Colonic mucosa (tissue), 4 donors: ENCODE data around the gene FAM120A. TPM values are rescaled to one million over a fixed set of nuclear protein-coding genes. Genes with fewer than 3 reads are reported as not detected.

Experiments
- DNase-seq: peaks from one replicate; pipeline ENCODE4 v3.0.0-alpha.2; 2020
- H3K27ac ChIP-seq: fragments of 200-600 bp; one replicate; pipeline ENCODE4 v1.8.0; 2021
- H3K27me3 ChIP-seq: fragments of 200-600 bp; one replicate; pipeline ENCODE4 v1.8.0; 2021
- H3K36me3 ChIP-seq: fragments of 200-600 bp; one replicate; pipeline ENCODE4 v1.8.0; 2021
- H3K4me1 ChIP-seq: fragments of 200-600 bp; one replicate; pipeline ENCODE4 v1.8.0; 2021; ENCODE audit warnings: mild to moderate bottlenecking
- H3K4me3 ChIP-seq: fragments of 200-600 bp; one replicate; pipeline ENCODE4 v1.8.0; 2021
- H3K9ac ChIP-seq, 2 donors: one replicate each; pipeline ENCODE4 v1.7.0; 2013; ENCODE audit warnings: control low read depth in 2 of 2, low read depth in 2 of 2, low read length in 2 of 2
- H3K9me3 ChIP-seq: fragments of 200-600 bp; one replicate; pipeline ENCODE4 v1.8.0; 2021
- CTCF ChIP-seq: fragments of 200-600 bp; IDR thresholded peaks from one replicate; pipeline ENCODE4 v1.8.0; 2022; ENCODE audit warnings: antibody characterized with exemption, mild to moderate bottlenecking
- intact Hi-C: fragments of 100-400 bp; cut with DNase I; formaldehyde crosslinking; loops from one replicate; pipeline ENCODE4 v1.14.1; 2022
- total RNA-seq, 2 donors: library from RNA; stranded (reverse); fragmentation: NEBNext Ultra II Directional in 1 of 2; extraction: Animal tissue kit (Norgen Biotek cat#: 25700) in 1 of 2; gene quantifications; one replicate each; pipeline ENCODE4 v1.2.1, GENCODE V29; 2021
- donor health status: healthy.
- donor health status: DM: no; HTN: no; CAD: no.
- donor health status: DM: no; HTN: no; CAD: no.

FAM120A gene
- total RNA-seq: 100 to 1,000 TPM; 246 to 264 TPM

GRCh38 chr9:93450945-93451815, at the start of gene FAM120A:
FAM120A (plus strand) TSS chr9:93451685; CDS start chr9:93451916, 231 bp downstream.
- peak; percentile 70 for DNase-seq
- Histone ChIP-seq H3K36me3 (no peaks in the 10 kb centered on the region), H3K4me1 (peaks cover 6% of the 10 kb centered on the region), H3K27me3 (no peaks in the 10 kb centered on the region), H3K9ac (peak within 1 kb of the TSS; percentile 98 to 100), H3K9me3 (no peaks in the 10 kb centered on the region), H3K27ac (peak within 1 kb of the TSS; percentile 92), H3K4me3 (peak within 1 kb of the TSS; percentile 80)
- TF ChIP-seq CTCF: no peak
- intact Hi-C loops: no loop called here

- Histone ChIP-seq H3K9me3 (no peaks in the 10 kb centered on the region), H3K36me3 (no peaks in the 10 kb centered on the region), H3K4me1 (no peaks in the 10 kb centered on the region), H3K27me3 (no peaks in the 10 kb centered on the region), H3K4me3 (no peak overlapping the region), H3K9ac (no peak overlapping the region), H3K27ac (no peak overlapping the region)
- no peak for DNase-seq
- TF ChIP-seq CTCF: no peak
- intact Hi-C loops: no loop called here
Measured at GRCh38 chr9:93406371-93406770, 45.1 kb upstream of the FAM120A start.

GRCh38 chr9:93413530-93413929, 38.0 kb upstream of the FAM120A start:
- no peak overlapping the region for H3K27ac ChIP-seq
- DNase-seq: no peak
- H3K9ac ChIP-seq: no peak overlapping the region
- H3K9me3 ChIP-seq: no peaks in the 10 kb centered on the region
- TF ChIP-seq CTCF: no peak
- intact Hi-C loops: no loop called here
- H3K4me1 ChIP-seq: no peaks in the 10 kb centered on the region
- H3K4me3 ChIP-seq: no peak overlapping the region
- no peaks in the 10 kb centered on the region for H3K27me3 ChIP-seq
- H3K36me3 ChIP-seq: no peaks in the 10 kb centered on the region

- Histone ChIP-seq H3K4me1 (no peaks in the 10 kb centered on the region), H3K27me3 (no peaks in the 10 kb centered on the region), H3K36me3 (no peaks in the 10 kb centered on the region), H3K9ac (no peak overlapping the region), H3K4me3 (no peak overlapping the region), H3K9me3 (no peaks in the 10 kb centered on the region), H3K27ac (no peak overlapping the region)
- intact Hi-C loops: no loop called here
- TF ChIP-seq CTCF: no peak
- DNase-seq: no peak
Measured at GRCh38 chr9:93415176-93415690, 36.3 kb upstream of the FAM120A start.

- DNase-seq: no peak
- Histone ChIP-seq H3K27me3 (no peaks in the 10 kb centered on the region), H3K36me3 (no peaks in the 10 kb centered on the region), H3K27ac (no peak overlapping the region), H3K9ac (no peak overlapping the region), H3K4me1 (no peaks in the 10 kb centered on the region), H3K9me3 (no peaks in the 10 kb centered on the region), H3K4me3 (no peak overlapping the region)
- TF ChIP-seq CTCF: no peak
- intact Hi-C loops: no loop called here
Measured at GRCh38 chr9:93416530-93417235, 34.8 kb upstream of the FAM120A start.
